ENCODE measurements around the gene PCGF3.

- TF ChIP-seq POLR2AphosphoS5 (IDR thresholded peaks at IDR 0.05) = no peak
- TF ChIP-seq CTCF (IDR thresholded peaks at IDR 0.05) = no peak
- no peak for TF ChIP-seq POLR2A (IDR thresholded peaks at IDR 0.05)
Measured at GRCh38 chr4:796206-796605, 90.6 kb downstream of the PCGF3 start.

Data from transverse colon (tissue), 4 donors.